SK-N-SH (cell line): ENCODE measurements around the gene TENT5A. TPM values are rescaled to one million over a fixed set of nuclear protein-coding genes. Genes with fewer than 3 reads are reported as not detected.

ENCODE experiments used
- CTCF ChIA-PET: fragments of 300-600, 350-600 bp; formaldehyde crosslinking; extraction: SDS; loops from one replicate; lab custom pipeline; 2021; lab: Yijun Ruan, JAX
- POLR2A ChIA-PET: fragments of 350-600 bp; sonication (Branson Sonifier 250); formaldehyde crosslinking; extraction: SDS; loops from one replicate; lab custom pipeline; 2020; ENCODE audit warnings: antibody characterized with exemption, inconsistent platforms; lab: Yijun Ruan, JAX
- DNase-seq: peaks from one replicate; pipeline ENCODE4 v3.0.0; 2012
- H2AFZ ChIP-seq: fragments of 200-600 bp; sonication (generic); 2 replicates; pipeline ENCODE4 v1.8.1; 2016; ENCODE audit warnings: antibody characterized with exemption, mild to moderate bottlenecking, low read depth
- H3F3A ChIP-seq: fragments of 200-600 bp; sonication (generic); replicated peaks from 2 replicates; pipeline ENCODE3; 2016; ENCODE audit warnings: antibody characterized with exemption, mild to moderate bottlenecking; ENCODE audit not compliant: insufficient read depth
- H3K27ac ChIP-seq, 2 experiments: fragments of 200-500 bp in 1 of 2; fragments of 200-600 bp in 1 of 2; sonication (Bioruptor generic) in 1 of 2; sonication (generic), shearing (Covaris generic) in 1 of 2; 2 replicates each; pipeline versions ENCODE4 v1.5.1 to v1.6.1; 2014 to 2016; ENCODE audit warnings: low read depth in 2 of 2, inconsistent platforms in 1 of 2, low read length in 1 of 2, mild to moderate bottlenecking in 1 of 2, mixed read lengths in 1 of 2
- H3K27me3 ChIP-seq: fragments of 200-600 bp; sonication (generic), shearing (Covaris generic); 2 replicates; pipeline ENCODE4 v1.6.1; 2016; ENCODE audit warnings: mixed run types; ENCODE audit not compliant: insufficient read depth
- H3K36me3 ChIP-seq, 2 experiments: fragments of 200-500 bp in 1 of 2; fragments of 200-600 bp in 1 of 2; sonication (Bioruptor generic) in 1 of 2; sonication (generic) in 1 of 2; replicated peaks in 1 of 2; 2 replicates each; pipeline versions ENCODE3 to v1.5.1; 2014 to 2016; ENCODE audit warnings: low read length in 1 of 2, mild to moderate bottlenecking in 1 of 2; ENCODE audit not compliant: insufficient read depth in 2 of 2, control insufficient read depth in 1 of 2
- H3K4me1 ChIP-seq, 2 experiments: fragments of 200-500 bp in 1 of 2; fragments of 200-600 bp in 1 of 2; sonication (Bioruptor generic) in 1 of 2; sonication (generic), shearing (Covaris generic) in 1 of 2; 2 replicates each; pipeline versions ENCODE4 v1.5.1 to v1.6.1; 2014 to 2016; ENCODE audit warnings: low read depth in 1 of 2, low read length in 1 of 2, mixed run types in 1 of 2; ENCODE audit not compliant: insufficient read depth in 2 of 2, control insufficient read depth in 1 of 2
- H3K4me2 ChIP-seq: fragments of 200-600 bp; sonication (generic), shearing (Covaris generic); 2 replicates; pipeline ENCODE4 v1.6.1; 2017; ENCODE audit warnings: mixed run types
- H3K4me3 ChIP-seq, 2 experiments: fragments of 200-500 bp in 1 of 2; fragments of 200-600 bp in 1 of 2; sonication (Bioruptor generic) in 1 of 2; sonication (generic), shearing (Covaris generic) in 1 of 2; 2 replicates each; pipeline versions ENCODE4 v1.5.1 to v1.8.1; 2014 to 2016; ENCODE audit warnings: low read depth in 2 of 2, inconsistent platforms in 1 of 2, low read length in 1 of 2, mild to moderate bottlenecking in 1 of 2, mixed read lengths in 1 of 2, moderate library complexity in 1 of 2
- H3K79me2 ChIP-seq: fragments of 200-600 bp; sonication (generic); 2 replicates; pipeline ENCODE4 v1.8.1; 2017; ENCODE audit warnings: mild to moderate bottlenecking; ENCODE audit not compliant: insufficient read depth
- H3K9ac ChIP-seq: fragments of 200-600 bp; sonication (generic); 2 replicates; pipeline ENCODE4 v1.6.1; 2017; ENCODE audit warnings: mixed run types
- H3K9me2 ChIP-seq: fragments of 200-600 bp; sonication (generic); 2 replicates; pipeline ENCODE4 v1.6.1; 2017; ENCODE audit warnings: mixed run types
- H3K9me3 ChIP-seq: fragments of 200-600 bp; sonication (generic); 2 replicates; pipeline ENCODE4 v1.6.1; 2017; ENCODE audit warnings: mixed run types, mild to moderate bottlenecking, moderate library complexity
- H4K20me1 ChIP-seq: fragments of 200-600 bp; sonication (generic); 2 replicates; pipeline ENCODE4 v1.6.1; 2017; ENCODE audit warnings: mild to moderate bottlenecking, mixed run types; ENCODE audit not compliant: insufficient read depth
- FOSL2 ChIP-seq: IDR thresholded peaks from 2 replicates; pipeline ENCODE4 v1.4.0; 2012; ENCODE audit warnings: low read depth, mild to moderate bottlenecking, moderate library complexity, borderline replicate concordance
- FOXM1 ChIP-seq: IDR thresholded peaks from 2 replicates; pipeline ENCODE4 v1.4.0; 2012; ENCODE audit warnings: low read depth, mild to moderate bottlenecking
- GATA2 ChIP-seq: sonication (generic); formaldehyde crosslinking; IDR thresholded peaks from 2 replicates; pipeline ENCODE4 v1.5.0; 2020; ENCODE audit warnings: mild to moderate bottlenecking, missing genetic modification reagents
- JUND ChIP-seq: IDR thresholded peaks from 2 replicates; pipeline ENCODE4 v1.4.0; 2012
- MAX ChIP-seq: IDR thresholded peaks from 2 replicates; pipeline ENCODE4 v1.4.0; 2012; ENCODE audit warnings: low read depth
- MEF2A ChIP-seq: IDR thresholded peaks from 2 replicates; pipeline ENCODE4 v1.4.0; 2012; ENCODE audit warnings: low read depth, borderline replicate concordance
- MXI1 ChIP-seq: IDR thresholded peaks from 2 replicates; pipeline ENCODE4 v1.6.1; 2012; ENCODE audit warnings: mild to moderate bottlenecking, low read depth, low read length, improper control_type of control experiment
- NFIC ChIP-seq: IDR thresholded peaks from 2 replicates; pipeline ENCODE4 v1.4.0; 2012; ENCODE audit warnings: borderline replicate concordance
- RAD21 ChIP-seq: IDR thresholded peaks from 2 replicates; pipeline ENCODE4 v1.6.1; 2012; ENCODE audit warnings: mild to moderate bottlenecking, low read length
- RCOR1 ChIP-seq: fragments of 150-350 bp; IDR thresholded peaks from 2 replicates; pipeline ENCODE4 v1.6.1; 2017; ENCODE audit warnings: antibody characterized with exemption, low read length
- RXRA ChIP-seq: IDR thresholded peaks from 2 replicates; pipeline ENCODE4 v1.4.0; 2012; ENCODE audit warnings: low read depth, mild to moderate bottlenecking, borderline replicate concordance
- SIN3A ChIP-seq: IDR thresholded peaks from 2 replicates; pipeline ENCODE4 v1.6.1; 2012; ENCODE audit warnings: low read depth, mild to moderate bottlenecking, low read length, moderate library complexity, borderline replicate concordance
- SMC3 ChIP-seq: IDR thresholded peaks from 2 replicates; pipeline ENCODE4 v1.6.1; 2012; ENCODE audit warnings: low read depth, low read length, improper control_type of control experiment
- TEAD4 ChIP-seq: IDR thresholded peaks from 2 replicates; pipeline ENCODE4 v1.4.0; 2012; ENCODE audit warnings: mild to moderate bottlenecking, borderline replicate concordance; ENCODE audit not compliant: insufficient read depth
- YY1 ChIP-seq: IDR thresholded peaks from 2 replicates; pipeline ENCODE4 v1.4.0; 2012; ENCODE audit warnings: low read depth, mild to moderate bottlenecking
- WGBS: methylation state at CpG from one replicate; pipeline ENCODE4 v1.1.6; 2017; ENCODE audit warnings: low lambda C conversion rate; 5-methylcytosine and 5-hydroxymethylcytosine counted together
- polyA plus RNA-seq, 3 experiments: library from polyadenylated mRNA; depleted of rRNA; stranded (reverse); fragments of >200 nt; gene quantifications; 2 replicates each; pipeline ENCODE4 v1.2.3, GENCODE V29; 2012
- TF ChIP-seq, protein P1 (sequence below): fragments of 150-350 bp; IDR thresholded peaks from 2 replicates; pipeline ENCODE4 v1.6.1; 2016; ENCODE audit warnings: mild to moderate bottlenecking, low read depth, low read length
- TF ChIP-seq, protein P2 (sequence below): IDR thresholded peaks from 2 replicates; pipeline ENCODE4 v1.4.0; 2012; ENCODE audit warnings: low read depth, borderline replicate concordance
- TF ChIP-seq, protein P3 (sequence below): IDR thresholded peaks from 2 replicates; pipeline ENCODE4 v1.4.0; 2012; ENCODE audit warnings: low read depth, borderline replicate concordance

TENT5A gene
- polyA plus RNA-seq, 1 of the 3 experiments (the other 2 are of a cell fraction), result 4.9 TPM

DNA sequence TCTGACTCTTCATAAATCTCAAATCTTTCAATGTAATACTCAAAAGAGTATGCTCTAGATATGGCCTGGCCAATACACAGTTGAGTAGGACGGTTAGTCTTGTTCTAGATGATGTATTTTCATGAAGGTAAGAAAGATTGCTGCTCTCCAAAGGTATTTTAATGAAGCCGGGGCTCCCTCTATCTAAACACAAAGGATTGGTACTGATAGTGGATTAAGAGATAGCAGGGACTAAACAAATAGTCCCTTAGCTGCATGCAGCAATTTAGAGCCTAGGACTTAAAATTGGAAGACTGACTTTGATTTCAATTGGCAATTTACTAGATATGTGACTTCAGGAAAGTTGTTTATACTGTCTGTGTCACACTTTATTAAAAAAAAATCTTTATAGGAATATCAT is 31.4 kb upstream of the TENT5A start (continued):
- TF ChIP-seq, protein P1, sequence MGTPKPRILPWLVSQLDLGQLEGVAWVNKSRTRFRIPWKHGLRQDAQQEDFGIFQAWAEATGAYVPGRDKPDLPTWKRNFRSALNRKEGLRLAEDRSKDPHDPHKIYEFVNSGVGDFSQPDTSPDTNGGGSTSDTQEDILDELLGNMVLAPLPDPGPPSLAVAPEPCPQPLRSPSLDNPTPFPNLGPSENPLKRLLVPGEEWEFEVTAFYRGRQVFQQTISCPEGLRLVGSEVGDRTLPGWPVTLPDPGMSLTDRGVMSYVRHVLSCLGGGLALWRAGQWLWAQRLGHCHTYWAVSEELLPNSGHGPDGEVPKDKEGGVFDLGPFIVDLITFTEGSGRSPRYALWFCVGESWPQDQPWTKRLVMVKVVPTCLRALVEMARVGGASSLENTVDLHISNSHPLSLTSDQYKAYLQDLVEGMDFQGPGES, result no peak
- no peak for TF ChIP-seq MXI1
- TF ChIP-seq, protein P2, sequence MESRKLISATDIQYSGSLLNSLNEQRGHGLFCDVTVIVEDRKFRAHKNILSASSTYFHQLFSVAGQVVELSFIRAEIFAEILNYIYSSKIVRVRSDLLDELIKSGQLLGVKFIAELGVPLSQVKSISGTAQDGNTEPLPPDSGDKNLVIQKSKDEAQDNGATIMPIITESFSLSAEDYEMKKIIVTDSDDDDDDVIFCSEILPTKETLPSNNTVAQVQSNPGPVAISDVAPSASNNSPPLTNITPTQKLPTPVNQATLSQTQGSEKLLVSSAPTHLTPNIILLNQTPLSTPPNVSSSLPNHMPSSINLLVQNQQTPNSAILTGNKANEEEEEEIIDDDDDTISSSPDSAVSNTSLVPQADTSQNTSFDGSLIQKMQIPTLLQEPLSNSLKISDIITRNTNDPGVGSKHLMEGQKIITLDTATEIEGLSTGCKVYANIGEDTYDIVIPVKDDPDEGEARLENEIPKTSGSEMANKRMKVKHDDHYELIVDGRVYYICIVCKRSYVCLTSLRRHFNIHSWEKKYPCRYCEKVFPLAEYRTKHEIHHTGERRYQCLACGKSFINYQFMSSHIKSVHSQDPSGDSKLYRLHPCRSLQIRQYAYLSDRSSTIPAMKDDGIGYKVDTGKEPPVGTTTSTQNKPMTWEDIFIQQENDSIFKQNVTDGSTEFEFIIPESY, result no peak
- TF ChIP-seq YY1, result no peak
- TF ChIP-seq FOSL2, result no peak
- no peak for TF ChIP-seq NFIC
- TF ChIP-seq, all 33 proteins: peak for 0

- TF ChIP-seq RAD21 (no peak), JUND (no peak), RXRA (no peak), TEAD4 (no peak), SMC3 (no peak), GATA2 (no peak), SIN3A (no peak), MEF2A (no peak), FOXM1 (no peak), YY1 (no peak), MAX (no peak), RCOR1 (no peak)
- TF ChIP-seq, protein P2, result no peak
- TF ChIP-seq, protein P3, sequence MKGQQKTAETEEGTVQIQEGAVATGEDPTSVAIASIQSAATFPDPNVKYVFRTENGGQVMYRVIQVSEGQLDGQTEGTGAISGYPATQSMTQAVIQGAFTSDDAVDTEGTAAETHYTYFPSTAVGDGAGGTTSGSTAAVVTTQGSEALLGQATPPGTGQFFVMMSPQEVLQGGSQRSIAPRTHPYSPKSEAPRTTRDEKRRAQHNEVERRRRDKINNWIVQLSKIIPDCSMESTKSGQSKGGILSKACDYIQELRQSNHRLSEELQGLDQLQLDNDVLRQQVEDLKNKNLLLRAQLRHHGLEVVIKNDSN, result no peak
- POLR2A ChIA-PET, result no interaction called here
- no peaks in the 10 kb centered on the region for H3K4me1 ChIP-seq
- H3K27me3 ChIP-seq, result no peaks in the 10 kb centered on the region
- CTCF ChIA-PET, result interaction anchor here (2.3 kb wide), 1 partner anchor 12 kb away, joined by 6 read pairs; no protein-coding TSS in a partner anchor
- H3K9me3 ChIP-seq, result no peaks in the 10 kb centered on the region
- DNase-seq, result no peak
- H3K79me2 ChIP-seq, result no peaks in the 10 kb centered on the region
- H3K27ac ChIP-seq, result no peak overlapping the region
- H3K9me2 ChIP-seq, result no peaks in the 10 kb centered on the region
- no peak overlapping the region for H2AFZ ChIP-seq
- WGBS, result 93% methylated on average over 2 of the region's 2 CpGs
- H4K20me1 ChIP-seq, result no peaks in the 10 kb centered on the region
- H3F3A ChIP-seq, result no peaks in the 10 kb centered on the region
- H3K9ac ChIP-seq, result no peak overlapping the region
- H3K4me3 ChIP-seq, result no peak overlapping the region
- no peak overlapping the region for H3K4me2 ChIP-seq
- no peaks in the 10 kb centered on the region for H3K36me3 ChIP-seq
These were observed 29.1 kb upstream of the TENT5A start for GRCh38 chr6:81781624-81782023.
